Transverse colon (tissue), 4 donors: ENCODE results near the gene EXOSC10. TPM values are rescaled to one million over a fixed set of nuclear protein-coding genes. Genes with fewer than 3 reads are reported as not detected.
A peak's percentile ranks its signal among the peaks of the same experiment; 100 is the strongest.

Source experiments
- DNase-seq: peaks from one replicate; pipeline ENCODE4 v3.0.0-alpha.2; 2019
- H3K27ac ChIP-seq, 4 donors: fragments of 200-600 bp; sonication (generic); 2 replicates each; pipeline ENCODE4 v1.5.1; 2016 to 2018; ENCODE audit warnings: inconsistent platforms in 4 of 4
- H3K27me3 ChIP-seq: fragments of 200-600 bp; sonication (generic); 2 replicates; pipeline ENCODE4 v1.5.1; 2017; ENCODE audit warnings: inconsistent platforms
- H3K36me3 ChIP-seq, 4 donors: fragments of 200-600 bp; sonication (generic); 2 replicates each; pipeline ENCODE4 v1.5.1; 2017 to 2019; ENCODE audit warnings: inconsistent platforms in 4 of 4
- H3K4me1 ChIP-seq, 4 donors: fragments of 200-600 bp; sonication (generic); 2 replicates each; pipeline ENCODE4 v1.5.1; 2017 to 2020; ENCODE audit warnings: inconsistent platforms in 4 of 4
- H3K4me3 ChIP-seq, 4 donors: fragments of 200-600 bp; sonication (generic); 1 replicate in 1 of 4; 2 replicates in 3 of 4; pipeline versions ENCODE4 v1.5.1 to v1.6.1; 2017 to 2019; ENCODE audit warnings: inconsistent platforms in 4 of 4
- H3K9me3 ChIP-seq, 2 donors: fragments of 200-600 bp; sonication (generic); 2 replicates each; pipeline ENCODE4 v1.5.1; 2017 to 2019; ENCODE audit warnings: inconsistent platforms in 2 of 2
- EP300 ChIP-seq: sonication (generic); formaldehyde crosslinking; IDR thresholded peaks from one replicate; pipeline ENCODE4 v1.6.1; 2017; ENCODE audit warnings: antibody characterized with exemption, low read depth
- POLR2A ChIP-seq: fragments of 450-650 bp; IDR thresholded peaks from one replicate; pipeline ENCODE4 v1.6.1; 2016; ENCODE audit warnings: antibody characterized with exemption, mild to moderate bottlenecking, moderate library complexity
- POLR2AphosphoS5 ChIP-seq, 3 donors: sonication (generic); formaldehyde crosslinking; IDR thresholded peaks; one replicate each; pipeline ENCODE4 v1.6.1; 2016; ENCODE audit warnings: antibody characterized with exemption in 3 of 3
- WGBS, 2 donors: methylation state at CpG; one replicate each; pipeline ENCODE4 v1.1.5; 2018; ENCODE audit warnings: low coverage in 1 of 2; 5-methylcytosine and 5-hydroxymethylcytosine counted together
- in situ Hi-C, 4 donors: fragments of 200-750 bp; cut with MboI; loops; one replicate each; pipeline versions ENCODE4 v1.15.0 to v1.15.1; 2017; ENCODE audit warnings: low sequenced_read_pairs in 3 of 4, low pct_ligation_motif_present in 1 of 4, low pct_unique_long_range_greater_than_20kb in 1 of 4
- intact Hi-C: fragments of 100-400 bp; cut with DNase I; formaldehyde crosslinking; loops from one replicate; pipeline ENCODE4 v1.15.1; 2023; ENCODE audit warnings: low total_unique reads
- total RNA-seq, 4 donors: library from RNA; depleted of rRNA; stranded (reverse); fragments of >200 nt; gene quantifications; one replicate each; pipeline ENCODE4 v1.1.0, GENCODE V29; 2016
- TF ChIP-seq, protein P1 (sequence below), 5 experiments: fragments of 200-600 bp in 3 of 5; fragments of 450-650 bp in 2 of 5; sonication (generic) in 3 of 5; IDR thresholded peaks; 1 replicate in 2 of 5; 2 replicates in 3 of 5; pipeline ENCODE4 v1.5.1; 2016 to 2017; ENCODE audit warnings: antibody characterized with exemption in 5 of 5, inconsistent platforms in 3 of 5, mild to moderate bottlenecking in 2 of 5, moderate library complexity in 1 of 5

EXOSC10 gene
- total RNA-seq, 4 donors from 2014 or later: 43.8 to 113 (median 68.7) TPM

DNA sequence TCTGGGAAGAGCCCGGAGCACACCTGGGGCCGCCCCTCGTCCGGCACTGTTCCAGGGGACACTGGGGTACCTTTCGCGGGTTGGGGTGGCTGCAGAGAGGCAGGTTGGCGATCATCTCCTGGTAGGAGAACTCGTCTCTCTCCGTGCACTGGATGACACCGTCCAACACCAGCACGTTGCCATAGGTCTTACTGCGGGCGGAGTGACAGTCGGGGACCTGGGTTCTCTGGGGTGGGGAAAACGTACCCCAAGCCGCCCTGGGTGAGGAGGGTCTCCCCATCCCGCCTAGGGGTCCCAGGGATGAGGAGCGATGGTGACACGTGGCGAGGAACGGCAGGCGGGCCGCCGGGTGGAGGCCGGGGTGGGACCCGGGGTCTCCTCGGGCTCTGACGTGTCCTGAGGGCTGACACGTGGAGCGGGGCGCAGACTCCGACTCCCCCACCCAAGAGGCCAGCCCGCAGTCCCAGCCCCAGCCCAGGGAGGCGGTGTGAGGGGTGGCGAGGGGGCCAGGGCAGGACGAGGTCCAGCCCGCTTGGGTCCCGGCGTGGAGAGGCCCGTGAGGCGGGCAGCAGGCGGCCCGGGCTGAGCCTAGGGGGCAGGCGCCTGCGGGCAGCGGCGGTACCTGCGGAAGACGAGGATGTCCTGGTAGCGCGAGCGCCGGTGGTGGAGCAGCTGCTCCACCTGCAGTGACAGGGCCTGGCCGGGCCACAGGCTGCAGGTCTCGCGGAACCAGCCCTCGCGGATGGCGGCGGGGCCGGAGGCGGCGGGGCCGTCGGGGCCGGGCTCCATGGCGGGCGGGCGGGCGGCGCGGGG is 40.3 kb downstream of the EXOSC10 start:
- 1% methylated on average over 35 of the region's 72 CpGs; no CpG with 5 or more reads in 1 of the 2 donors for WGBS, 2 donors
- Histone ChIP-seq H3K4me3 (peak overlapping the region; percentile 66 to 98 (median 94)), H3K27ac (peak overlapping the region; percentile 74 to 77 (median 76)), H3K9me3 (no peaks in the 10 kb centered on the region), H3K36me3 (peaks cover 0 to 6% (median 0%) of the 10 kb centered on the region in 4 donors), H3K27me3 (no peaks in the 10 kb centered on the region), H3K4me1 (peaks cover 10 to 22% (median 19%) of the 10 kb centered on the region in 4 donors)
- TF ChIP-seq, protein P1, sequence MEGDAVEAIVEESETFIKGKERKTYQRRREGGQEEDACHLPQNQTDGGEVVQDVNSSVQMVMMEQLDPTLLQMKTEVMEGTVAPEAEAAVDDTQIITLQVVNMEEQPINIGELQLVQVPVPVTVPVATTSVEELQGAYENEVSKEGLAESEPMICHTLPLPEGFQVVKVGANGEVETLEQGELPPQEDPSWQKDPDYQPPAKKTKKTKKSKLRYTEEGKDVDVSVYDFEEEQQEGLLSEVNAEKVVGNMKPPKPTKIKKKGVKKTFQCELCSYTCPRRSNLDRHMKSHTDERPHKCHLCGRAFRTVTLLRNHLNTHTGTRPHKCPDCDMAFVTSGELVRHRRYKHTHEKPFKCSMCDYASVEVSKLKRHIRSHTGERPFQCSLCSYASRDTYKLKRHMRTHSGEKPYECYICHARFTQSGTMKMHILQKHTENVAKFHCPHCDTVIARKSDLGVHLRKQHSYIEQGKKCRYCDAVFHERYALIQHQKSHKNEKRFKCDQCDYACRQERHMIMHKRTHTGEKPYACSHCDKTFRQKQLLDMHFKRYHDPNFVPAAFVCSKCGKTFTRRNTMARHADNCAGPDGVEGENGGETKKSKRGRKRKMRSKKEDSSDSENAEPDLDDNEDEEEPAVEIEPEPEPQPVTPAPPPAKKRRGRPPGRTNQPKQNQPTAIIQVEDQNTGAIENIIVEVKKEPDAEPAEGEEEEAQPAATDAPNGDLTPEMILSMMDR (IDR thresholded peaks at IDR 0.05): no peak
- TF ChIP-seq POLR2A: no peak
- no peak for TF ChIP-seq EP300
- no peak for TF ChIP-seq POLR2AphosphoS5 (IDR thresholded peaks at IDR 0.05)
- intact Hi-C loops: no loop called here
- DNase-seq: peak; percentile 21
- in situ Hi-C loops: no loop called here

DNA sequence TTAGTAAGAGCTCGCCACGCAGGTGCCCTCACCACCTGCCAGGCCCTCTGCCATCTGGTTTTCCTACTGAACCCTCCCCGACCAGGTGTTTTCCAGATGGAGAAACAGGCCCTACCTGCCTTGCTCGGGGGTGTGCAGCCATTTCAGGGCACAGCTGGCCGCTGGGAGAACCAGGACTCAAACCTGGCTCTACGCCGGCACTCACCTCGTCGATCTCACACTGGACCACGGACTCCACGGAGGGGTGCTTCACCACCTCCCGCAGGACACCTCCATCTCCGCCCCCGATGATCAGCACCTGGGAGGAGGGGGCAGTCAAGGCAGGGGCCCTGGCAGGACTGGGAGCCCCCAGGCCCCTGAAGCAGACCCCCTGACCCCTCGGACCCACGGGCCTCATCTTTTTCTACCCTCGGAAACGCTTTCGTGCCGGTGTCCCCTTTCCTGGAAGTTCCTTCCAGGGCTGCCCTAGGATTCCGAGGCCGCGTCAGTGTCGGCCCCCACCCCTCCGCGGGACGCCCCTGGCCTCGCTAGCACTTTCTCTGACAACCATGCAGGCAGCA is 41.0 kb downstream of the EXOSC10 start:
- Histone ChIP-seq H3K36me3 (peaks cover 0 to 6% (median 0%) of the 10 kb centered on the region in 4 donors), H3K27ac (peak overlapping the region in 1 of 4 donors; percentile 77), H3K4me1 (peaks cover 10 to 22% (median 19%) of the 10 kb centered on the region in 4 donors), H3K27me3 (no peaks in the 10 kb centered on the region), H3K9me3 (no peaks in the 10 kb centered on the region), H3K4me3 (peak overlapping the region; percentile 3 to 98 (median 80))
- intact Hi-C loops: no loop called here
- TF ChIP-seq POLR2AphosphoS5 (IDR thresholded peaks at IDR 0.05) (peak in 2 of 3 donors; percentile 23 to 48), POLR2A (no peak)
- in situ Hi-C loops: no loop called here
- WGBS, 2 donors: 34 to 60% methylated on average over 2 to 20 of the region's 28 CpGs
- peak; percentile 31 for DNase-seq

DNA sequence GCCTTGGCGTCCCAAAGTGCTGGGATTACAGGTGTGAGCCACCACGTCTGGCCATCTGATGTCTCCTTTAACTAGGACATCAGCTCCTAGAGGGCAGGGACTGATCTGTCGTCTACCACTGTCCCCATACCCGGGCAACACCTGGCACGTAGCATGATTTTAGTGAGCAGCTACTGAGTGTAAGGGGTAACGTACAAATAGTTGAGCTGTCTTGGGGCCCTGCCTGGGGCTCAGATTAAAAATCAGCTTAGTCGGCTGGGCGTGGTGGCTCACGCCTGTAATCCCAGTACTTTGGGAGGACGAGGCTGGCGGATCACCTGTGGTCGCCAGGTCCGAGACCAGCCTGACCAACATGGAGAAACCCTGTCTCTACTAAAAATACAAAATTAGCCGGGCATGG is 41.6 kb downstream of the EXOSC10 start:
- Histone ChIP-seq H3K4me1 (peaks cover 10 to 22% (median 19%) of the 10 kb centered on the region in 4 donors), H3K9me3 (no peaks in the 10 kb centered on the region), H3K36me3 (peaks cover 0 to 6% (median 0%) of the 10 kb centered on the region in 4 donors), H3K27ac (no peak overlapping the region), H3K4me3 (no peak overlapping the region), H3K27me3 (no peaks in the 10 kb centered on the region)
- no peak for TF ChIP-seq POLR2AphosphoS5 (IDR thresholded peaks at IDR 0.05)
- TF ChIP-seq, protein P1 (IDR thresholded peaks at IDR 0.05): no peak
- TF ChIP-seq EP300: no peak
- no peak for TF ChIP-seq POLR2A
- DNase-seq: no peak
- 96% methylated on average over 14 of the region's 14 CpGs; no CpG with 5 or more reads in 1 of the 2 donors for WGBS, 2 donors
- intact Hi-C loops: no loop called here
- in situ Hi-C loops: no loop called here

DNA sequence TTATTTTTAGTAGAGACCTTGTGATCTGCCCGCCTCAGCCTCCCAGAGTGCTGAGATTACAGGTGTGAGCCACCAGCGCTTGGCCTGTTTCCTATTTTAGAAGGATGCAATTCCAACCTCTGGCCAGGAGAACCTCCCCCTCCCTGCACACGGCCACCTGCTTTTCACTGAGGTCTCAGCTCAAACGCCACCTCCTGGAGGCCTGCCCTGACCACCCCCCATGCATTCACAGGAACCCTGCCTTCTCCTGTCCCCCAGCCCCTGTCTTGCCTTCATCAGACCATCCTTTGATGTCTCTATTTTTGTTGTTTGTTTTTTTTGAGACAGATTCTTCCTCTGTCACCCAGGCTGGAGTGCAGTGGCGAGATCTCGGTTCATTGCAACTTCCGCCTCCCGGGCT is 42.2 kb downstream of the EXOSC10 start:
- no peaks in the 10 kb centered on the region for H3K27me3 ChIP-seq
- no peaks in the 10 kb centered on the region for H3K9me3 ChIP-seq
- TF ChIP-seq POLR2A (no peak), EP300 (no peak), POLR2AphosphoS5 (IDR thresholded peaks at IDR 0.05) (no peak)
- TF ChIP-seq, protein P1 (IDR thresholded peaks at IDR 0.05): no peak
- peaks cover 0 to 6% (median 0%) of the 10 kb centered on the region in 4 donors for H3K36me3 ChIP-seq
- in situ Hi-C loops: no loop called here
- intact Hi-C loops: no loop called here
- H3K4me3 ChIP-seq: no peak overlapping the region
- no peak overlapping the region for H3K27ac ChIP-seq
- no peak for DNase-seq
- 89 to 100% methylated on average over 4 to 8 of the region's 8 CpGs for WGBS, 2 donors
- H3K4me1 ChIP-seq: peaks cover 10 to 26% (median 19%) of the 10 kb centered on the region in 4 donors
